MCF 10A (cell line): ENCODE data around the gene ZMYND8. TPM values are rescaled to one million over a fixed set of nuclear protein-coding genes. Genes with fewer than 3 reads are reported as not detected.
"Not testable (repeated sequence)": the region's sequence is repeated elsewhere in the genome, so short reads cannot be mapped to it uniquely, and the experiment has no call there.

Experiments used
- BruUV-seq: library from RNA; stranded (reverse); fragments of 400-500 nt; replicated peaks from 2 replicates; lab custom pipeline; 2021; lab: Mats Ljungman, UMichigan
- CTCF ChIA-PET: fragments of 300-600 bp; sonication (Branson Sonifier 250); formaldehyde crosslinking; extraction: SDS; loops from one replicate; lab custom pipeline; 2021; ENCODE audit warnings: antibody characterized with exemption, inconsistent platforms; lab: Yijun Ruan, JAX
- POLR2A ChIA-PET: fragments of 300-600, 350-650 bp; sonication (Branson Sonifier 250); formaldehyde crosslinking; extraction: SDS; loops from one replicate; lab custom pipeline; 2020; ENCODE audit warnings: antibody characterized with exemption, inconsistent platforms; lab: Yijun Ruan, JAX
- DNase-seq: peaks from one replicate; pipeline ENCODE4 v3.0.0-alpha.2; 2018; ENCODE audit not compliant: unreplicated experiment
- H3K27ac Mint-ChIP-seq: one replicate; pipeline ENCODE4 v1.8.0; 2022; ENCODE audit warnings: mild to moderate bottlenecking, low read depth, mixed read lengths; ENCODE audit not compliant: unreplicated experiment
- H3K27me3 Mint-ChIP-seq: one replicate; pipeline ENCODE4 v1.8.0; 2022; ENCODE audit warnings: mixed read lengths; ENCODE audit not compliant: insufficient read depth, unreplicated experiment
- H3K36me3 Mint-ChIP-seq: one replicate; pipeline ENCODE4 v1.8.0; 2022; ENCODE audit warnings: mild to moderate bottlenecking, moderate library complexity, mixed read lengths; ENCODE audit not compliant: insufficient read depth, unreplicated experiment
- H3K4me1 Mint-ChIP-seq: one replicate; pipeline ENCODE4 v1.8.0; 2022; ENCODE audit warnings: mixed read lengths; ENCODE audit not compliant: insufficient read depth, unreplicated experiment
- H3K4me3 Mint-ChIP-seq: one replicate; pipeline ENCODE4 v1.8.0; 2022; ENCODE audit warnings: mild to moderate bottlenecking, moderate library complexity, mixed read lengths; ENCODE audit not compliant: unreplicated experiment
- H3K9me3 Mint-ChIP-seq: one replicate; pipeline ENCODE4 v1.8.0; 2022; ENCODE audit warnings: mixed read lengths; ENCODE audit not compliant: unreplicated experiment
- CTCF ChIP-seq: fragments of 200-600 bp; IDR thresholded peaks from one replicate; pipeline ENCODE4 v1.8.0; 2022; ENCODE audit warnings: antibody characterized with exemption, mild to moderate bottlenecking; ENCODE audit not compliant: unreplicated experiment
- intact Hi-C: fragments of 100-400 bp; cut with micrococcal nuclease; formaldehyde crosslinking; loops from 2 replicates; pipeline ENCODE4 v1.14.1; 2022
- total RNA-seq: library from RNA; stranded (reverse); gene quantifications from 2 replicates; pipeline ENCODE4 v1.2.3, GENCODE V29; 2022

The ZMYND8 gene
- total RNA-seq, 1 experiment from 2014 or later: 127 TPM

- ChIA-PET POLR2A (no interaction called here), CTCF (no interaction called here)
- no peak for DNase-seq
- intact Hi-C loops: no loop called here
- BruUV-seq: no TSS peak
- Mint-ChIP-seq H3K36me3 (no peaks in the 10 kb centered on the region), H3K4me3 (no peak overlapping the region), H3K9me3 (no peaks in the 10 kb centered on the region), H3K27me3 (no peaks in the 10 kb centered on the region), H3K4me1 (no peaks in the 10 kb centered on the region), H3K27ac (no peak overlapping the region)
- TF ChIP-seq CTCF: no peak
Observed at GRCh38 chr20:47178277-47178676, 178.2 kb downstream of the ZMYND8 start.

- intact Hi-C loops, H3K4me1 Mint-ChIP-seq, H3K4me3 Mint-ChIP-seq, H3K36me3 Mint-ChIP-seq, POLR2A ChIA-PET, H3K27me3 Mint-ChIP-seq, H3K27ac Mint-ChIP-seq, H3K9me3 Mint-ChIP-seq, DNase-seq, BruUV-seq: not testable (repeated sequence)
- CTCF ChIA-PET: interaction anchor here (1.0 kb wide), 1 partner anchor 418 kb away, joined by 4 read pairs; no protein-coding TSS in a partner anchor
Observed at GRCh38 chr20:47176217-47176616, 180.3 kb downstream of the ZMYND8 start.

- TF ChIP-seq CTCF: no peak
- H3K9me3 Mint-ChIP-seq: no peaks in the 10 kb centered on the region
- no peak for DNase-seq
- no TSS peak for BruUV-seq
- H3K36me3 Mint-ChIP-seq: no peaks in the 10 kb centered on the region
- H3K27ac Mint-ChIP-seq: no peak overlapping the region
- H3K27me3 Mint-ChIP-seq: no peaks in the 10 kb centered on the region
- H3K4me3 Mint-ChIP-seq: no peak overlapping the region
- CTCF ChIA-PET: interaction anchor here (0.6 to 1.0 kb wide), 3 partner anchors 19 to 422 kb away, joined by 3 to 4 read pairs (median 4); no protein-coding TSS in a partner anchor
- POLR2A ChIA-PET: interaction anchor here (0.9 kb wide), 1 partner anchor 50 kb away, joined by 4 read pairs; no protein-coding TSS in a partner anchor
- intact Hi-C loops: no loop called here
- H3K4me1 Mint-ChIP-seq: no peaks in the 10 kb centered on the region
Observed at GRCh38 chr20:47175493-47175892, 181.0 kb downstream of the ZMYND8 start.

- Mint-ChIP-seq H3K27ac (no peak overlapping the region), H3K4me1 (no peaks in the 10 kb centered on the region), H3K9me3 (no peaks in the 10 kb centered on the region), H3K36me3 (no peaks in the 10 kb centered on the region), H3K27me3 (peaks cover 3% of the 10 kb centered on the region), H3K4me3 (no peak overlapping the region)
- DNase-seq: no peak
- BruUV-seq: no TSS peak
- intact Hi-C loops: no loop called here
- POLR2A ChIA-PET: interaction anchor here (0.9 to 1.1 kb wide), 2 partner anchors 12 to 49 kb away, joined by 4 to 5 read pairs; no protein-coding TSS in a partner anchor
- no peak for TF ChIP-seq CTCF
- CTCF ChIA-PET: interaction anchor here (0.6 to 1.0 kb wide), 3 partner anchors 20 to 422 kb away, joined by 3 to 4 read pairs (median 4); no protein-coding TSS in a partner anchor
Observed at GRCh38 chr20:47174456-47175243, 181.8 kb downstream of the ZMYND8 start.
